ENCODE results near the gene RAB11A.
"Not testable (repeated sequence)": the region's sequence is repeated elsewhere in the genome, so short reads cannot be mapped to it uniquely, and the experiment has no call there.

RAB11A gene

GRCh38 chr15:65872596-65872995, 3.3 kb downstream of the RAB11A start:
- not testable (repeated sequence) for H2BK120ac ChIP-seq (ENCODE audit: low read depth, low read length); H3K27ac ChIP-seq (replicated peaks; ENCODE audit: low read length); H2BK15ac ChIP-seq (ENCODE audit: low read length); H3K27me3 ChIP-seq (ENCODE audit: control insufficient read depth in 3 of 3, insufficient read depth in 3 of 3, low read depth in 1 of 3, low read length in 3 of 3); H3K9me3 ChIP-seq (replicated peaks in 1 of 2; ENCODE audit: control insufficient read depth in 2 of 2, insufficient read depth in 1 of 2, low read depth in 1 of 2, low read length in 2 of 2); H2BK12ac ChIP-seq (ENCODE audit: low read length); H3K18ac ChIP-seq (ENCODE audit: low read length); H3K23ac ChIP-seq (ENCODE audit: low read depth, low read length, poor library complexity); H3K14ac ChIP-seq (ENCODE audit: low read length); H3K4me3 ChIP-seq (ENCODE audit: low read length in 2 of 2); H3K9ac ChIP-seq (ENCODE audit: low read depth, low read length, poor library complexity); H3K4me1 ChIP-seq (ENCODE audit: control insufficient read depth in 2 of 2, insufficient read depth in 1 of 2, low read depth in 1 of 2, low read length in 2 of 2); H2AFZ ChIP-seq (ENCODE audit: low read length); H2BK5ac ChIP-seq (ENCODE audit: low read length); H4K8ac ChIP-seq (ENCODE audit: low read depth, low read length); DNase-seq (ENCODE audit: low spot score); H4K91ac ChIP-seq (ENCODE audit: low read depth, low read length, poor library complexity); H3K4me2 ChIP-seq (ENCODE audit: insufficient read depth, low read length, poor library complexity, severe bottlenecking); H3K4ac ChIP-seq (ENCODE audit: low read length); H3K79me1 ChIP-seq (ENCODE audit: low read depth, low read length); H2AK5ac ChIP-seq (ENCODE audit: low read depth, low read length)
- no CpG with 5 or more reads among the region's 5 CpGs for WGBS, 2 donors (ENCODE audit: extremely low coverage in 2 of 2, insufficient read length in 2 of 2, insufficient replicate concordance in 1 of 2)
- peaks cover 3 to 40% of the 10 kb centered on the region in 2 donors for H3K36me3 ChIP-seq (replicated peaks in 1 of 2; ENCODE audit: control insufficient read depth in 2 of 2, insufficient read depth in 2 of 2, low read length in 2 of 2)

- no peak overlapping the region for H3K4me3 ChIP-seq (ENCODE audit: low read length in 2 of 2)
- H2BK12ac ChIP-seq (ENCODE audit: low read length): no peak overlapping the region
- H2BK120ac ChIP-seq (ENCODE audit: low read depth, low read length): no peak overlapping the region
- H3K79me1 ChIP-seq (ENCODE audit: low read depth, low read length): peaks cover 9% of the 10 kb centered on the region
- H3K27me3 ChIP-seq (ENCODE audit: control insufficient read depth in 3 of 3, insufficient read depth in 3 of 3, low read depth in 1 of 3, low read length in 3 of 3): no peaks in the 10 kb centered on the region
- H3K9ac ChIP-seq (ENCODE audit: low read depth, low read length, poor library complexity): no peak overlapping the region
- H4K91ac ChIP-seq (ENCODE audit: low read depth, low read length, poor library complexity): no peak overlapping the region
- no peak overlapping the region for H2BK15ac ChIP-seq (ENCODE audit: low read length)
- no peak overlapping the region for H2BK5ac ChIP-seq (ENCODE audit: low read length)
- no peak overlapping the region for H2AFZ ChIP-seq (ENCODE audit: low read length)
- H3K23ac ChIP-seq (ENCODE audit: low read depth, low read length, poor library complexity): no peak overlapping the region
- H3K4ac ChIP-seq (ENCODE audit: low read length): no peak overlapping the region
- H3K18ac ChIP-seq (ENCODE audit: low read length): no peak overlapping the region
- H4K8ac ChIP-seq (ENCODE audit: low read depth, low read length): no peak overlapping the region
- H3K9me3 ChIP-seq (replicated peaks in 1 of 2; ENCODE audit: control insufficient read depth in 2 of 2, insufficient read depth in 1 of 2, low read depth in 1 of 2, low read length in 2 of 2): no peaks in the 10 kb centered on the region
- no peak for DNase-seq (ENCODE audit: low spot score)
- no peak overlapping the region for H2AK5ac ChIP-seq (ENCODE audit: low read depth, low read length)
- no peak overlapping the region for H3K14ac ChIP-seq (ENCODE audit: low read length)
- H3K27ac ChIP-seq (replicated peaks; ENCODE audit: low read length): no peak overlapping the region
- peaks cover 0 to 3% of the 10 kb centered on the region in 2 donors for H3K4me1 ChIP-seq (ENCODE audit: control insufficient read depth in 2 of 2, insufficient read depth in 1 of 2, low read depth in 1 of 2, low read length in 2 of 2)
- H3K4me2 ChIP-seq (ENCODE audit: insufficient read depth, low read length, poor library complexity, severe bottlenecking): no peak overlapping the region
- peaks cover 7 to 46% of the 10 kb centered on the region in 2 donors for H3K36me3 ChIP-seq (replicated peaks in 1 of 2; ENCODE audit: control insufficient read depth in 2 of 2, insufficient read depth in 2 of 2, low read length in 2 of 2)
Observed at GRCh38 chr15:65873256-65873655, 4.0 kb downstream of the RAB11A start.

- Histone ChIP-seq H3K27me3 (ENCODE audit: control insufficient read depth in 3 of 3, insufficient read depth in 3 of 3, low read depth in 1 of 3, low read length in 3 of 3) (no peaks in the 10 kb centered on the region), H4K8ac (ENCODE audit: low read depth, low read length) (no peak overlapping the region), H4K91ac (ENCODE audit: low read depth, low read length, poor library complexity) (no peak overlapping the region), H2AFZ (ENCODE audit: low read length) (no peak overlapping the region), H3K4me1 (ENCODE audit: control insufficient read depth in 2 of 2, insufficient read depth in 1 of 2, low read depth in 1 of 2, low read length in 2 of 2) (no peaks in the 10 kb centered on the region), H3K18ac (ENCODE audit: low read length) (no peak overlapping the region), H2BK5ac (ENCODE audit: low read length) (no peak overlapping the region), H3K14ac (ENCODE audit: low read length) (no peak overlapping the region), H3K27ac (replicated peaks; ENCODE audit: low read length) (no peak overlapping the region), H3K9ac (ENCODE audit: low read depth, low read length, poor library complexity) (no peak overlapping the region), H3K4ac (ENCODE audit: low read length) (no peak overlapping the region), H3K36me3 (replicated peaks in 1 of 2; ENCODE audit: control insufficient read depth in 2 of 2, insufficient read depth in 2 of 2, low read length in 2 of 2) (peaks cover 9 to 67% of the 10 kb centered on the region in 2 donors), H2BK15ac (ENCODE audit: low read length) (no peak overlapping the region), H3K4me3 (ENCODE audit: low read length in 2 of 2) (no peak overlapping the region), H3K23ac (ENCODE audit: low read depth, low read length, poor library complexity) (no peak overlapping the region), H3K9me3 (replicated peaks in 1 of 2; ENCODE audit: control insufficient read depth in 2 of 2, insufficient read depth in 1 of 2, low read depth in 1 of 2, low read length in 2 of 2) (no peaks in the 10 kb centered on the region), H2BK12ac (ENCODE audit: low read length) (no peak overlapping the region), H3K4me2 (ENCODE audit: insufficient read depth, low read length, poor library complexity, severe bottlenecking) (no peak overlapping the region), H2BK120ac (ENCODE audit: low read depth, low read length) (no peak overlapping the region), H2AK5ac (ENCODE audit: low read depth, low read length) (no peak overlapping the region), H3K79me1 (ENCODE audit: low read depth, low read length) (peaks cover 4% of the 10 kb centered on the region)
- no peak for DNase-seq (ENCODE audit: low spot score)
- no CpG with 5 or more reads among the region's 1 CpG for WGBS, 2 donors (ENCODE audit: extremely low coverage in 2 of 2, insufficient read length in 2 of 2, insufficient replicate concordance in 1 of 2)
Observed at GRCh38 chr15:65875458-65875857, 6.2 kb downstream of the RAB11A start.

- Histone ChIP-seq H3K27ac (replicated peaks; ENCODE audit: low read length) (no peak overlapping the region), H2AK5ac (ENCODE audit: low read depth, low read length) (no peak overlapping the region), H2AFZ (ENCODE audit: low read length) (no peak overlapping the region), H3K23ac (ENCODE audit: low read depth, low read length, poor library complexity) (no peak overlapping the region), H3K36me3 (replicated peaks in 1 of 2; ENCODE audit: control insufficient read depth in 2 of 2, insufficient read depth in 2 of 2, low read length in 2 of 2) (peaks cover 9 to 90% of the 10 kb centered on the region in 2 donors), H3K4me2 (ENCODE audit: insufficient read depth, low read length, poor library complexity, severe bottlenecking) (no peak overlapping the region), H3K4ac (ENCODE audit: low read length) (no peak overlapping the region), H4K8ac (ENCODE audit: low read depth, low read length) (no peak overlapping the region), H2BK12ac (ENCODE audit: low read length) (no peak overlapping the region), H3K4me3 (ENCODE audit: low read length in 2 of 2) (no peak overlapping the region), H4K91ac (ENCODE audit: low read depth, low read length, poor library complexity) (no peak overlapping the region), H3K9me3 (replicated peaks in 1 of 2; ENCODE audit: control insufficient read depth in 2 of 2, insufficient read depth in 1 of 2, low read depth in 1 of 2, low read length in 2 of 2) (no peaks in the 10 kb centered on the region), H2BK15ac (ENCODE audit: low read length) (no peak overlapping the region), H2BK120ac (ENCODE audit: low read depth, low read length) (no peak overlapping the region), H3K9ac (ENCODE audit: low read depth, low read length, poor library complexity) (no peak overlapping the region), H3K27me3 (ENCODE audit: control insufficient read depth in 3 of 3, insufficient read depth in 3 of 3, low read depth in 1 of 3, low read length in 3 of 3) (no peaks in the 10 kb centered on the region), H3K18ac (ENCODE audit: low read length) (no peak overlapping the region), H3K4me1 (ENCODE audit: control insufficient read depth in 2 of 2, insufficient read depth in 1 of 2, low read depth in 1 of 2, low read length in 2 of 2) (no peaks in the 10 kb centered on the region), H3K79me1 (ENCODE audit: low read depth, low read length) (peaks cover 1% of the 10 kb centered on the region), H2BK5ac (ENCODE audit: low read length) (no peak overlapping the region), H3K14ac (ENCODE audit: low read length) (no peak overlapping the region)
- DNase-seq (ENCODE audit: low spot score): no peak
- WGBS, 2 donors (ENCODE audit: extremely low coverage in 2 of 2, insufficient read length in 2 of 2, insufficient replicate concordance in 1 of 2): no CpG with 5 or more reads among the region's 3 CpGs
Observed at GRCh38 chr15:65877749-65878148, 8.5 kb downstream of the RAB11A start.
